SKM-1 treated with dmso at 0.1 percent for 144 hours (cell line): ENCODE results near the gene NCKAP5.

Experiments
- DNase-seq: peaks from one replicate; lab custom pipeline; 2025; ENCODE audit not compliant: unreplicated experiment; lab: John Stamatoyannopoulos, UW

The NCKAP5 gene

DNA sequence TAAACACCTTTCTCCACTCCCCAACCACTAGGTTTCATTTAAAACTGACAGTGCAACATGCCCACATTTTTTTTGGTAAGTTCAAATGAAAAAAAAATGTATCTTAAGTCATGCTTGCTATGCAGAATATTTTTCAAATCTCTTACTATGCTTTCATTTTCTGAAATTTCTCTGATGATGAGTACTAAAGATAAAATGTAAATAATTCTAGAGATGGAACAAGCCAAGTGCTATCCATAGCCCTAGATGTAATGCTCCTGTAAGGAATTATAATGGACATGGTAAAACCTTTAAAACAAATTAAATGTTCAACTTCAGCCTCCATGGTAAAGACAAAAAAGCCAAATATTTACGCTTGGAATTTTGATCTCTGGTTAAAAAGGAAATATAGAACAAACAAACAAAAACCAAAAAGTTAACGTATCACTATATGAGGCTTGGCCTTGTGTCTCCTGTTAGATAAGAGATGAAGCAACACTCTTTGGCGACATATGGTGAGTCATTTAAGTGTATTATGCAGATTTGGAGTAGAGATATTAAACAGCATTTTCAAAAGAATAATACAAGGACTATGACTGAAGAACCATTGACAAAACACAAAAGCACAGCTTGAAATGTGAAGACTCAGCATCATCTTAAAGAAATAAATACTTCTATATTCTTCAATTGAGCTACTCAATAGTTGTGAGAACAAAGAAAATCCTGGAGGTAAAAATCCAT, 506.2 kb downstream of the NCKAP5 start:
- no peak for DNase-seq

GRCh38 chr2:133054297-133054696, 514.0 kb downstream of the NCKAP5 start:
- no peak for DNase-seq

DNA sequence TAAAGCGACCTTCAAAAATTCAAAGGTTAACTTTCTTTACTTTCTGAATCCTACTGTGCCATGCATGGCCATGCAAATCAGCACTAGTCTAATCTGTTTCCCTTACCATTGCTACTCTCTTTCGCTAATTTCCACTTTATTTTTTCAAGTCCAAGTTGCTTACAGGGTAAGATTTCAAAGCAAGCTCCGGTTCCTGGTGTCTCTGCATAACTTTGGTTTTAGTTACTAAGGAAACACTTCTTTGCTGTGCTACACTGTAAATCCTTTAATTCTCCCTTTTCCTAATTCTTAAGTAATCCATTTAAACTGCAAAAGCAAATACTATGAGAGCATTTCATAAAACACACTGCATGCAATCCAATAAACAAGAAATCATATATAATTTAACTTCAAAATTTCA, 514.7 kb downstream of the NCKAP5 start:
- DNase-seq, result no peak

- DNase-seq, result no peak
Measured at GRCh38 chr2:133045787-133046186, 522.5 kb downstream of the NCKAP5 start.

DNA sequence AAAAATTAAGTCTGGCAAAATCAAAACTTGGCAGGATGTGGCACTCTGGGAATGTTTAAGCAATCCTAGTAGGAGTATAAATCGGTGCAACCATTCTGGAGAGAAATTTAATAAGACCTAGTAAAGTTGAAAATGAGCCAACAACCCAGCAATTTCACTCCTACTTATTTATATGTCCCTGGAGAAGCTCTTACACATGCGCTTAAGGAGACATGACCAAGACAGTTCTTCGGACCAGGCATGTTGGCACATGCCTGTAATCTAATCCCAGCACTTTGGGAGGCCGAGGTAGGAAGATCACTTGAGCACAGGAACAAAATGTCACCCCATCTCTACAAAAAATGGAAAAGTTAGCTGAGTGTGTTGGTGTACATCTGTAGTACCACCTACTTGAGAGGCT, 523.7 kb downstream of the NCKAP5 start:
- DNase-seq, result no peak

- no peak for DNase-seq
Measured at GRCh38 chr2:133040170-133040569, 528.1 kb downstream of the NCKAP5 start.

DNA sequence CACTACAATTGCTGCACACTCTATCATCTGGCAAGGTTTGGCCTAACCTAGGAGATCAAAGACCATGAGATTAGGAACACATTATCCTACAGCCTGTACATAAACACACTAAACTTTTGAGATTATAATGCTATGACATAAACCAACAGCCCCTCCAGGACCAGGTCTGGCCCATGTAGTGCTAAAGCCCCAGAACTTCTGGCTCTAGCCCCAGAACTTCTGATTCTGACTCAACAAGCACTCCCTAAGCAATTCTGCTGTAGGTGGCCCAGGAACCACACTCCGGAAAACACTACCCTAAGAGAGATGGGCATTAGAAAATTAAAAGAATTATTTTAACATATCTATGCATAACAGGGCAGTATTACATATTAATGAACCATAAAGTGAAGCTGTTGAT, 528.7 kb downstream of the NCKAP5 start:
- DNase-seq, result no peak

DNA sequence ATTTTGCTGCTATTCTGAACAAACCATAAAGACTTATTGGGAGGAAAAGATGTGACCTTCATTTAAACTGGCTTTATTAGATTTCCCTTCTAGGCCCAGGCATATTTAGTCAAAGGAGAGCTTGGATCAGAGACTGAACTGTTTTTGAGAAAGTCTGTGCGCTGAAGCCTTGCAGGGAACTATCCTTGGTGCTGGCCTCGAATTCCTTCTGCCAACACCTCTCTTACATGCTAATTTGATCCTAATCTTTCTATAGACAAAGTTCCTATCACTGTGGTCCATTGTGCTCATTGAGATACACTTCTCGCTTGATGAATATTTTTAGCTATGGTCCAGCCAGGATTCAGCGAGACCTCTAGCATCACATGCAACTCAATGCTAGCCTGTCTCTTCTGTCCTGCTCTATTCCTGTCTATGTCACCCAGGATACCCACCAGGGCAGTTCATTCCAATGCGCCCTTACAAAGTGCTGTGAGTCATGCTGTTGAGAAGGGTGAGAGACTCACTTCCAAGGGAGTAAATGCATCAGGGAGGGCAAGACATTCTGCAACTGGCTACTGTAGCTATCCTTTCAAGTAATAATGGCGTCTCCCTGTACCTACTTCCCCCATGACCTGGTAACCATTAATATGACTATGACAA, 541.6 kb downstream of the NCKAP5 start:
- no peak for DNase-seq

GRCh38 chr2:133025004-133025403, 543.3 kb downstream of the NCKAP5 start:
- no peak for DNase-seq

DNA sequence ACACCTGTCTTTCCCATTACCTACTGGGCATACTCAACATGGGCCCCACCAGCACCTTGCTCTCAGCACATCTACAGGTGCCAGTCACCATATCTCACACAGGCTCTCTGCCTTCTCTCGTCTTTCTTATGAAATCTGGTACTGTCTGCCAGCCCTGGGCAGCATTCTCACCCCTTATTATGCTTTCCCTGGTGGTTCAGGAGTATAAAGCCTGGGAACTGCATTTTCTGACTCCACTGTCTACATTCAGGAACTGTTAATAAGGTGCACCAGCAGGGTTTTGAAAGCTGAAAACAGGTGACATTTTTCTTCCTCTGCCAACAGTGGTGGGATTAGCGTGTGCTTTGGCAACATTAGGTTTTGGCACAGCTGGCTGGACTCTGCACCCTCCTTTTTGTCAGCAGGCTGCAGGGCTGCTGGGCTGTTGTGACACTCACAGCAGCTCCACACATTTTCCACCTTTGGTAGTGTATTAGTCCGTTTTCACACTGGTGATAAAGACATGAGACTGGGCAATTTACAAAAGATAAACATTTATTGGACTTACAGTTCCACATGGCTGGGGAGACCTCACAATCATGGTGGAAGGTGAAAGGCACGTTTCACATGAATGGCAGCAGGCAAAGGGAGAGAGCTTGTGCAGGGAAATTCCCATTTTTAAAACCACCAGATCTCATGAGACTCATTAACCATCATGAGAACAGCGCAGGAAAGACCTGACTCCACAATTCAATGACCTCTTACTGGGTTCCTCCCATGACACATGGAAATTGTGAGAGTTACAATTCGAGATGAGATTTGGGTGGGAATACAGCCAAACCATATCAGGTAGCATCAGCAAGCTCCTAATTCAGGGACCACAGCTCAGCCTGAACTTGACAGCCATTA, 555.2 kb downstream of the NCKAP5 start:
- DNase-seq, result no peak

DNA sequence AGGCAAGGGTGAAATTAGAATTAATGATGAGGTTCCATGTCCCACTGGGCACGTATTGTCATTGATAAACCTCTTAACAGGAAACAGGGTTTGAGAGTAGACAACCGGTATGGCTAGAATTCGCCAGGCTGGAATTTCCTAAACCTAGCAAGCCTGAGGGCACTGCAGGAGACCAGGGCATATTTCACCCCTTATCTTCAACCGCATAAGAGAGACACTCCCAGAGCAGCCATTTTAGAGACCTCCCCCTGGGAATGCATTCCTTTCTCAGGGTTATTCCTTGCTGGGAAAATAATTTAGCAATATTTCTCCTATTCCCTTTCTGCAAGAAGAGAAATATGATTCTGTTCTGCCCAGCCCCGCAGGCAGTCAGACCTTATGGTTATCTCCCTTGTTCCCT, 563.6 kb downstream of the NCKAP5 start:
- no peak for DNase-seq

DNA sequence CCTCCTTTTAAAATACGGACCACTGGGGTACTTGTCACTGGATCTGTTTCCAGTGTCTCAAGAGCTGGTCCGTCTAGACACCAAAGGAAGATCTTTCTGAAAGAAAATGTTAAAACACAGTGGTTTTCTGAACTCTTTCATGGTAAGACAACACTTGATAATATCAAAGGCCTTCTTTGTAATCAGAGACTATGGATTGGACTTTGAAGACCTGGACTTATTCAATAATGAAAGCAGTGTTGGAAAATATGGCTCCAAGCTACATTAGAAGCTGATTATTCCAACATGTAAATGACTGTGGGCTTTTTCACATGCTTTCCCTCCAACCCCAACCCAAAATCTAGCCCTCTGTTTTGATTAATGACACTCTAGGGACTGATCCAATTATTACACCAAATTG, 568.8 kb downstream of the NCKAP5 start:
- no peak for DNase-seq

GRCh38 chr2:132998221-132998620, 570.0 kb downstream of the NCKAP5 start:
- no peak for DNase-seq

DNA sequence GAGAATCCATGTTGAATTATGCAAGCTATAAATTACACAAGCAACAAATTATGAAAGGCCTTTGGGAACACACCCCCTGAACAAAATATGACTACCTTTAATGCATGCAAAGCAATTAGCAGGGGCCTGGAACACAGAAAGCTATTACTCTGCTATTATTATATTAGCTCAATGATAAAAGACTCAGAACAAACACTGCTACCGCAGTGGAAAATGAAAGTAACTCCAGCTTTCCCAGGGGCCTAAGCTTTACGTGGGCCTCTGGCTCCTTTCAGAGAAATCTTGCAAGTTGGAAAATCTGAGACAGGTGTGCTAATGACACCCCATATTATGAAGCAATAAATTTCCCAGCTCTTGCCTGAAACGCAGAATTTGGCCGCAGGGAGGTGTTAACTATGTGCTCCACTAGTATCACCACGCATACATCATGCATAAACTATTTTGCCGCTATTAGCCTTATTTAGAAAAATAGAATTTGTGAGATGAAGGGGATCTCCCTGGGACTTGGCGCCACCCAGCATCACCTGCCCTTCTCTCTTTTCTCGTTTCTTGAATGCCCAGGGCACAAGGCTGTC, 576.7 kb downstream of the NCKAP5 start:
- no peak for DNase-seq

- DNase-seq, result no peak
Measured at GRCh38 chr2:132984731-132985130, 583.5 kb downstream of the NCKAP5 start.

- DNase-seq, result no peak
Measured at GRCh38 chr2:132980304-132980703, 588.0 kb downstream of the NCKAP5 start.

DNA sequence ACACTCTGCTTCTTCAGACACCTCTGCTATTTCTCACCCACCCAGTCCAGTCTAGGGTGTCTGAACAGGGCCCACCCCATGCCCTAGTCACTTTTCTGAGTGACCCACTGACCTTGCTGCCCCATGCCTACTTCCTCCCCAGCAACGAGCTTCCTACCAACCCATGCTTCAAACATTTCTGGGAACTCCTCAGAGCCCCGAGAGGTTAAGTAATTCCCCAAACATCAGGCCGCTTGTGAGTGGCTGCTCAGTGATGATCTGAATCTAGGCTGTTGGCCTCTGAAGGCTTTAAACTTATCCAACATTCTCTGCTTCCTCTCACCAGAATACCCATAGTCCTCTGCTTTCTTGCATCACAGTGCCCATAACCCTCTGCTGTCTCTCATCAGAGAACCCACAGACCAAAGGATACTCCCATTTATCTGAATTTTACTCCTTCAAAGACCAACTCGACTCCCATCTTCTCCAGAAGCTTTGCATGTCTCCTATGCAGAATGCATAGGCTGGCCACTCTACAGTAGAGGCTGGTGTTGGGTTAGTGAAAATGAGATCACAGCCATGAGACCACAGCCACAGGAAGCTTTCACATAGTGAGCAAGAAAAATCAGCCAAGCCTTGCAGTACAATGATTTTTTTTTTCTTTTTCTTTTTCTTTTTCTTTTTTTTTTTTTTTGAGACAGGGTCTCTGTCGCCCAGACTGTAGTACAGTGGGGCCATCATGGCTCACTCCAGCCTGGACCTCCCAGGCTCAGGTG, 588.7 kb downstream of the NCKAP5 start:
- no peak for DNase-seq

DNA sequence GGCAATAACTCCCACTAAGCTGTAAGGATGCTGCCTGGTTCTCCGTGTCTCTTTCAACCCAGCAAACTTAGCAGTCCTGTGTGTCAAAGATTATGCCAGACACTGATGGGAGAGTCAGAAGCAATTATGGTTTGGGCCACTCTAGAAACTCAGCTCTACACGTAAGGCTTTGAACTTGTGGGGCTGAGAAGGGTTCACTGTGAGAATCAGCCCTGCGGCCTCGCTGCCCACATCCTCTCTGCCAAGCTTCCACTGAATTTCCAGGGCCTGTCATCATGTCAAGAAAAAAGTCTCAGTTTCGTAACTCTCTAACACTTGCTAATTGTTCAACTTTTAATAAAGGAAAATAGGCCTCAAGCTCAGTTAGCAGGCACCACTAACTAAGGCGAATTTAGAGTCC, 589.4 kb downstream of the NCKAP5 start:
- no peak for DNase-seq

- no peak for DNase-seq
Measured at GRCh38 chr2:132977812-132978529, 590.3 kb downstream of the NCKAP5 start.
